Dedifferentiated amniotic fluid mesenchymal stem cell (primary cell): ENCODE measurements around the gene RBMS2.
A peak's percentile ranks its signal among the peaks of the same experiment; 100 is the strongest.

Experiments used
- DNase-seq: peaks from one replicate; pipeline ENCODE4 v3.0.0-alpha.2; 2016; ENCODE audit errors: extremely low spot score

RBMS2 gene

GRCh38 chr12:56631790-56632700, 110.4 kb downstream of the RBMS2 start:
- DNase-seq = no peak

DNA sequence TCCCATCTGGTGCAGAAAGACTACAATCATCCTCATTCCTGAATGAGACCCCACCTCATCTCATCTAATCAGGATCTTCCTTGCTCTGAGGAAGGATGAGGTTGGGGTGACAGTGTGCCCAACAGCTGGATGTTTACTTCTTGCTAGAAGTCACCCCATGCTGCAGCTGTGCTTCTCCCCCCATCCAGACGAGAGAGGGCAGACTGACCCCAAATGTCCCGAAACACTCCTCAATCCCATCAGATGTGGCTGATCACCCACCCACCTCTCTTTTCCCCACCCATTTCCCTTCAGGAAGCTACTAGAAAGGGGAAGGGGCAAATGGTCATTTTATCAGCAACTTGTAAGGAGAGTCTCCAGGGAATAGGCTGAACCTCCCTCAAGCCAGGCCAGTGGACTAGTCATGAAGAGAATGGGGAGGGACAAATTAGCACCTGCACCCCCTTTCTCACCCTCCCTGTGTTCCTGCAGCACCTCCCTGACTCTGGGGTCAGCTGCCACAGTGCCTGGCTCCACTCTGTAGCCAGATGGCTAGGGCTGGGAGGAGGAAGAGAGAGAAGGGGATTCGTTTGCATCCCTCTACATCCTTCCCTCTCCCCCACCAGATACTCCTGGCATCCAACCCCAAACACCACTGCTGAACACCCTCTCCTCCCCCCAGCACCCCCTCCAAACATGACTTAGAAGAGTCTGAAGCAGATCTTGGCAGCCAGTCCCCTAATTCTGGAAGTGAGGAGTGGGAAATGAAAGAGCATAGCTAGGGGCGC, 111.3 kb downstream of the RBMS2 start:
- DNase-seq = no peak

DNA sequence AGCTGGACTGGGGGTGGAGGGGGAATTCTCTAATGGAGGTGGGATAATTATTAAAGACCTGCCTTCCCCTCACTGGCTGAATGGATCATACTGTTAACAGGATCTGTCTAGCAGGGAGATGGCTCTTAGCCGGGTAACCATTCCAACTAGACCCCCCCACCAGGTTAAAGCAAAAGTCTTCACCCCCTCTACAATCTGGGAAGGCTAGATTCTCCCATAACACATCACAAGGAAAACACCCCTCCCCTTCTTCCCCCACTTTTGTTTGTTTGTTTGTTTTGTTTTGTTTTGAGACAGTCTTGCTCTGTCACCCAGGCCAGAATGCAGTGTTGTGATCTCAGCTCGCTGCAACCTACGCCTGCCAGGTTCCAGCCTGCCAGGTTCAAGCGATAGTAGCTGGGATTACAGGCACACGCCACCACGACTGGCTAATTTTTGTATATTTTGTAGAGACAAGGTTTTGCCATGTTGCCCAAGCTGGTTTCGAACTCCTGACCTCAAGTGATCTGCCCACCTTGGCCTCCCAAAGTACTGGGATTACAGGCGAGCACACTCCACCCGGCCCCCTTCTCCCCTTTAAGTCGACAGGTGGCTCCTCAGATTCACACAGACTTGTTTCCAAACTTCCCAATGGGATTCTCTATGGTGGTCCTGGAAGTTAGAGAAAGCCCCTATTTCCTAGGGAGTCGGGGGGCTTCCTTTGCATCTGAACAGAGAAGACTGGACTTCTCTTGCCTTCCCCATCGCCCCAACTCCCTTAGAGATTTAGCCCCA, 112.0 kb downstream of the RBMS2 start:
- no peak for DNase-seq

DNA sequence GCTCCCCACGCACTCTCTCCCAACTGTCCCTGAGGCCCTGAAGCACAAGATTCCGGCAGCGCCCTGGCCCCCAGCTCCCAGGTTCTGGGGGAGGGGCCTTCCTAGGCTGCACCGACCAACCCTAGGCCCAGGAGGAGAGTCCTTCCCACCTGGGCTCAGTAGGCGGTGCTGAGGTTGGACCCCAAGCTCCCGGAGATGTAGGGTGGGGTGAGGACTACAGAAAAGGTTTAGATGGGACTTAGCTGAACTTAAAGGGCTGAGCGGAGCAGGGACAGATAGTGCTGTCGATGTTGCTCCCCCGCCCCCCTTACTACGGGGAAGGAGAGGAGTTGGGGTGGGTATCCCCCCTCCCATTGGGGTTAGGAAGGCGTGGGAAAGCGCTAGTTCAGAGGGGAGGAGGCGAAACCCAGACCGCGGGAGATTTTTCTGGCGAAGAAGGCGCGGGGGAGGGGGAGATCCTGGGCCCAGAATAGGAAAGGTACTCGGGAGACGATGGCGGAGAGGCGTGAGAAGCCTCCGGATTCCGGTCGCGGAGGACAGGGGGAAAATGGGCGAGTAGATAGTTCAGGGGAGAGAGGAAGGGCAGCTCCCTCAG, 112.7 kb downstream of the RBMS2 start:
- no peak for DNase-seq

- DNase-seq = peak; percentile 46
Observed at GRCh38 chr12:56634837-56635791, 113.5 kb downstream of the RBMS2 start.

- peak; percentile 88 for DNase-seq
Observed at GRCh38 chr12:56635806-56636674, 114.4 kb downstream of the RBMS2 start.

- DNase-seq = peak; percentile 100
Observed at GRCh38 chr12:56636675-56637540, 115.3 kb downstream of the RBMS2 start.

DNA sequence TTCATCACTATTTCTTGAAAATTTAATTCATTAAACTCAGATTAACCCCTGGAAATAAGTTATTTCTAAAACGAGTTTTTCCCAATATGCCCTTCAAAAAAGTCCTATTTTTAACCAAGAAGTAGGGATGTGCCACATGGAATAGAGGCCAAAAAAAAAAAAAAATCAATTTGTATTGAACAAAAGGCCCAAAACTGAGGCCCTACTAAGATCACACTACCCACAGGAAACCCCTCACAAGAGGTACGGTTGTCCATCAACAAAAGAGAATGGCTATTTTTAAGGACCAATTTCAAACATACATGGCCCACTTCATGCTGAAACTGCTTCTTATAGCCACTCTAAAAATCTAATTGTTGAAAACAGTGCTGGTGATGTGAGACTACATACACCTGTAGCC, 116.0 kb downstream of the RBMS2 start:
- no peak for DNase-seq

DNA sequence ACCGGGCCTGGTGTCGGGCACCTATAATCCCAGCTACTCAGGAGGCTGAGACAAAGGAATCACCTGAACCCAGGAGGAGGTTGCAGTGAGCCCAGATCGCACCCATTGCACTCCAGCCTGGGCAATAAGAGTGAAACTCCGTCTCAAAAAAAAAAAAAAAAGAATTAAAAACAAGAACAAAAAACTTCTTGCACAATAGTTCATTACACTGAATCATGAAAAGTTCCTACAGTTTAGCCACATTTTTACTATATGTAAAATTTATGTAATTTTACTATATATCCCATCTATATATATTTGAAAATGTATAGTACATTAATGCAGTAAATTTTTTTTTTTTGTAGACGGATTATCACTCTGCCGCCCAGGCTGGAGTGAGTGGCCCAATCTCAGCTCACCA, 119.6 kb downstream of the RBMS2 start:
- no peak for DNase-seq

GRCh38 chr12:56644654-56645053, 123.0 kb downstream of the RBMS2 start:
- no peak for DNase-seq

DNA sequence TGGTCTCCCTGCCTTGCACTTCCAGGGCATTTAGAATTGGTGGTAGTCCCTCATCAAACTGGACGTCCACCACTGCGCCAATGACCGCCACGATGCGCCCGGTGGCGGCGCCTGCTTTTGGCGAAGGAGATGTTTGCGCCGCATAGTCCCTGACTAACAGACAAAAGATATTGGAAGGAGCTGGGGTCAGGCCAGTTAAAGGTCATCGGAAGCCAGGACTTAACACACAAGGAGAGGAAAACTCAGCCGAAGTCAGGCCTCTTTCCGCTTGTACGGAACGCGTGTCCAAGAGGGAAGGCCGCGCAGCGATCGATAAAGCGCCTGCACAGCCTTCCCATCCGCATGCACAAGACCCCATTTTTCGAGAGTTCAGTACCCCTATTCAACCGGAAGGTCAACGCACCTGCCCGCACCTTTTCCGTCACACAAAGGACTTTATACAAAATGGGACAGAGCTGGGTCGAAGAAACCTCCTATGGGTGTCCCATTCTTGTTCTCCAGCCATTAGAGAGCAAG, 123.6 kb downstream of the RBMS2 start:
- no peak for DNase-seq
